Activated CD8-positive, alpha-beta memory T cell treated with anti-CD3 and anti-CD28 coated beads, Interleukin-2, amount 50 U/mL, for 1 hour (primary cell): Measurements from ENCODE around the gene SORBS1.

Experiments used
- DNase-seq: peaks from one replicate; pipeline ENCODE4 v3.0.0-alpha.2; 2020; ENCODE audit errors: extremely low read depth

The SORBS1 gene

DNA sequence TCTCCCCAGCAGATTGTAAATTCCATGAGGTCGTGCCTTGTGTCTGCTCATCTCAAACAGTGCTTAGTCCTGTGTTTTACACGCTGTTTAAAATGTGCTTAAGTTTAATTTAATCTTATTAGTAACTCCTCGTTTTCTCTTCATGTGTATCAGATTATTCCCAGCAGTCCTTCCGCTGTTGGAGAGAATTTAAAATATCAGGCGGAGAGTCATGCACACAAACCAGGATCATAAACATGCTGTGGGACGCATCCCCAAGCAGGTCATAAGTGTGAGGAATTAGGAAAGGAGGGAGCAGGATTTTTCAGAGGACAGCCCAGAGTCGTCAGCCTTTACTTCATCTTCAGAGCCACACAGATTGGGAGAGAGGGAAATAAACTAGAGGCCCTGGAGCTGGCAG, 4.2 kb upstream of the SORBS1 start:
- DNase-seq: no peak

DNA sequence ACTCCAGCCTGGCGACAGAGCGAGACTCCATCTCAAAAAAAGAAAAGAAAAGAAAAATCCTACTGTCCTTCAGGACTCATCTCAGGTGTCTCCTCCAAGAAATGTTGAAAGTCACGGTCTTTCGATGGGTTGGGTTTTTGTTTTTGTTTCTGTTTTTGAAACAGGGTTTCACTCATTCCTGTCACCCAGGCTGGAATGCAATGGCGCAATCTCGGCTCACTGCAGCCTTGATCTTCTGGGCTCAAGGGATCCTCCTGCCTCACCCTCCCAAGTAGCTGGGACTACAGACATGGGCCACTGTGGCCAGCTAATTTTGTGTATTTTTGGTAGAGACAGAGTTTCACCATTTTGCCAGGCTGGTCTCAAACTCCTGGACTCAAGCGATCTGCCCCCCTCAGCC, 3.1 kb upstream of the SORBS1 start:
- no peak for DNase-seq

DNA sequence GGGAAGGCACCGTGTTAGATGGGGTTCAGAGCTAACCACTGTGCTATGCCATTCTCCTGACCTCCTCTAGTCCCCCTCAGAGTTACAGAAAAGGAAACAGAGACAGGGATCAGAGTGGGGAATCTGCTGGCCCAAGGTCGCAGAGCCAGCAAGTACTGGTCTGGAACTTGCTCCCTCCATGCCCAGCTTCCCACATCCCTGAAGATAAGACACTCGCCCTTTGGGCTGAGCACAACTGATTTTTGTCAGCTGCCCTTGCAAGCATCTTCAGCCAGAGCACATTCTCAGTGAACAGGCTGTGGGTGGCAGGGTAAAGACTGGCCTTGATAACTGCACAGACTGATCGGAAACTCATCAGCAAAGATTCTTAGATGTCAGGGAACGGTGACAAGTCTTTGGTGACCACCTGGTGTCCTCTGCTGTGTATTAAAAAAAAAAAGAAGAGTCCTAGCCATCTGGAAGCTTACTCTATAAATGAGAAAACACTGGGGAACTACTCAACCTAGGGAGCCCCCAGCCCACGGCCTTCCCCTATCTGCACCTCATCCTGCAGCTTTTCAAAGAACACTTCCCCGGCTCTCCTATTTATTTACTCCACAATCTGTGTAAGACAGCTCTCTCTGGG, 1.3 kb upstream of the SORBS1 start:
- no peak for DNase-seq

DNA sequence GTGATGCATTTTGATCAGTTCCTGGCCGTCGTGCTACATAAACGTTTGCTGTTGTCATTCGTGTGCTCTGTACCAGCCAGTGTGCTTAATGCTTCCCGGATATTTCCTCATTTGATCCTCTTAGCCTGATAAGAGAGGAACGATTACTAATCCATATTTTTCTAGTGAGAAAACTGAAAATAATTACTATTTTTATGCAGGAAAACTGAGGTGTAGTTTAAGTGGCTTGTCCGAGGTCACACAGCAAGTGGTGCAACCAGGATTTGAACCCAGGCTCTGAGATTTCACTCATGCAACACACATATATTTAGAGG, 650 bp upstream of the SORBS1 start:
- no peak for DNase-seq

GRCh38 chr10:95560278-95561176, 644 bp downstream of the SORBS1 start:
- DNase-seq: peak; percentile 12

- DNase-seq: no peak
Measured at GRCh38 chr10:95559896-95560277, 1.3 kb downstream of the SORBS1 start.

GRCh38 chr10:95559471-95559870, 1.7 kb downstream of the SORBS1 start:
- DNase-seq: no peak

- DNase-seq: no peak
Measured at GRCh38 chr10:95558593-95559320, 2.4 kb downstream of the SORBS1 start.

DNA sequence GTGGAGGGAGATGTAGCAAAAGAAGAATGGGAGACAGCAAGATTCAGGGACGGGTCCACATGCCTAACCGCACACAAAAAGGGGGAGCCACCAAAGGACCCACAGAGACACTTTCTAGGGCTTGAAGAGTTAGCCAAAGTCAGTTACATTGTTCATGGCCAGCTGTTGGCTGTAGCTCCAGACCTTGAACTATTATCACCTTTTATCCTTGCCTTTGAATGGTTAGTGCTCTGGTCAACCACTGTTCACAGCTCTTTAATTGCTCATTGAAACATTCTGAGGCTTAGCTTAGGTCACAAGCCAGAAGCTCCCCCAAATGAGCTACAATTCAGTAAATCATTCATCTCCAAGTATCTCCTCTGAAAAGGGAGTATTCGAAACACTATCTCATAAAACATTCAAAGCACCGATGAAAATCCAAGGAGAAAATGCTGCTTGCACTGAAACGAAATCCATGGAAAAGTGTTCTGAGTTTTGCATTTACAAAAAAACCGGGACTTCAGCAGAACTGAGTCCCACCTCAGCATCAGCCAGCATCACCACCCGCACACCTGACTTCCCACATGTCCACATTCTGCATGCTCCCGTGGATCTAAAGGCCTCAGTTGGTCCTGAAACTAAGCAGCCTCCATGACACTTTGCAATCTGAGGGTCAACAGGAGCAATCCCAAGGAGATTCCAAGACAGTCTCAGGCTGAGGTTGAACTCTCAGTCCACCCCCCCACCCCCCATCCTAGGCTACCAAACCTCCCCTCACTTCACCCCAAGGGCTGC, 4.0 kb downstream of the SORBS1 start:
- no peak for DNase-seq

- no peak for DNase-seq
Measured at GRCh38 chr10:95553674-95554073, 7.5 kb downstream of the SORBS1 start.

GRCh38 chr10:95552679-95553342, 8.4 kb downstream of the SORBS1 start:
- no peak for DNase-seq

DNA sequence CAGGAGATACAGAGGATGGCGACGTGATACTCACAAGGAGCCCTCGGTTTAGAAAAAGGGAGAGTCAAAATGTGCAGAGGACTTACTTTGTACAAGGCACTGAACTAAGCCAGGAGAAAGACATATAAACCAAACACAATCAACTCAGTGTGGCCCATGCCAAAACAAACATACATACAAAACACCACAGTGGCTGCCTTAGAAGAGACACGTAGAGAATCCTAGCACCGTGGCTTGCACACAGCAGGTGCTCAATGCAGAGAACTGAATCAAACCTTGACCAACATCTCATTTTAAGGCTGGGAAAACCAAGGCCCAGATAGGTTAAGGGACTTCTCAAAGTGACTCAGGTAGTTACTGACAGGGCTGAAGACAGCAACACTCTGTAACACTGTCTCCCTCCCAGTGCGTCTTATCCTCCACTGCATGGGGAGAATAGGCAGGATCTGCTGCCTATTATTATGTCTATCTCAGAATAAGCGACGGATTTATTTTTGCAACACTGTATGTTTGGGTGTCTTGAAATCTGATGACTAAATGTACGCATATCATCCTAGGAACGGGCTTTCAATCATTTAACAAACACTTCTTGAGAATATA, 11.0 kb downstream of the SORBS1 start:
- no peak for DNase-seq

- no peak for DNase-seq
Measured at GRCh38 chr10:95547791-95548435, 13.3 kb downstream of the SORBS1 start.

- no peak for DNase-seq
Measured at GRCh38 chr10:95547197-95547596, 14.0 kb downstream of the SORBS1 start.

DNA sequence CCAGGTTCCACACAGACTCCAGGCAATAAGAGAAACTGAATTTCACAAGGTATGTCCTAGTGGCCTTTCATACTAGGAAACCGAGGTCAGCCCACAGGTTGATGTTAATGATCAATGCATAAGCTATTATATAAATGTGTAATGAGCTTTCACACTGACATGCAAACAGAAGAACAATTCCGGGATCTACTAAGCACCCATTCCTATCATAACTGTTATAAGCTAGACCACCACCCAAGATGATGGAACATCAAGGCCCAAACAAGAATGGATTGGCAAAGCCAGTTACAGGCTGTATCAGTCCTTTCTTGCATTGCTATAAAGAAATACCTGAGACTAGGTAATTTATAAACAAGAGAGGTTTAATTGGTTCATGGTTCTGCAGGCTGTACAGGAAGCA, 15.2 kb downstream of the SORBS1 start:
- DNase-seq: no peak

- DNase-seq: no peak
Measured at GRCh38 chr10:95544783-95545500, 16.2 kb downstream of the SORBS1 start.

DNA sequence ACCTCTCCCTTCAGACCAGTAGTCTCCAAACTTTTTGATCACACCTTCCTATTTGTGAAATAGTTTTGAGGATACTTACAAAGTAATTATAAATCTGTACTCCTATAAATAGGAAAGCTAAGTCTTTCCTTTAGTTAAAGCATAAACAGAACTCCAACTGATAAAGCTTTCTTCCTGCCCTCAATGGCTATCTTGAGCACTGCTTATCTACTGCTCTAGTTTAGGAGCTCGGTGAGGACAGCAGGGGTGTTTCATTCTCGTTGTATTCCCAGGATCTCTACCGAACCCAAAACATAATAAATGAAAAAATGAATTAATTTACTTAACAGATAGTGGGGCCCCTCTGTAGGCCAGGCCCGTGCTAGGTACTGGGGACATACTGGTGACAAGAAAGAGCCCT, 17.7 kb downstream of the SORBS1 start:
- no peak for DNase-seq

GRCh38 chr10:95542761-95543160, 18.4 kb downstream of the SORBS1 start:
- DNase-seq: no peak

GRCh38 chr10:95542330-95542729, 18.8 kb downstream of the SORBS1 start:
- DNase-seq: no peak

DNA sequence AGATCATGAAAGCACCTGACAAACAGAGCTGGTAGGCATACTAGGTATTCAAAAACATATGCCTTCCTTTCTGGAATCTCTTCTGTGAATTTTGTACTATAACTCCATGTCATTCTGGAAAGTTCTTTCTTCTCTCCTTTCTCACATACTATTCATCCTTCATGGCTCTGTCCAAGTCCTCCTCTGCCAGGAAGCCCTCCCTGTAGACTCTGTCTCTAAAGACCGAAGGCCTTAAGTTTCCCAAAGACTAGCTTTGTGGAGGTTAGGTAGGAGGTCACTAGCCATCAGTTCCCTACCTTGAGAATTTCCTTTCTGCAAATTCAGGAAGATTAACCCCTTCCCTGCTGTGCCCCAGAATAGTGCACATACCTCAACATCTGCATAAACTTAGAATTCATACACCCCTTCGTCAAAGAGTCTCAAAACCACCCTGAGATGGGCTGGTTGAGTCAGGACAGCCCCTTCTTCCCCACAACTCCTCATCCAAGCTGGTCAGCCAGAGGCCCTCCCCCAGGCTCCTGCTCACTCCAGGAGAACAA, 20.6 kb downstream of the SORBS1 start:
- no peak for DNase-seq
